Measurements from ENCODE around the gene TDRKH. TPM values are rescaled to one million over a fixed set of nuclear protein-coding genes. Genes with fewer than 3 reads are reported as not detected.

Gene TDRKH
- 0.38 and 3.6 TPM in 2 replicates for total RNA-seq (2014; rRNA removed; shearing (Covaris generic))
- polyA plus RNA-seq (2016; fragmentation: Nextera tagmentation; extraction: Ambion mirVana), result 1.9 and 2.2 TPM in 2 replicates

GRCh38 chr1:151790071-151790939 is at the start of gene TDRKH:
Gene TDRKH (minus strand): TSS chr1:151790500. CDS start chr1:151783022, 7,478 bp downstream.
- H3K9me3 ChIP-seq (ENCODE audit: low read depth), result no peaks in the 10 kb centered on the region
- no peaks in the 10 kb centered on the region for H3K9me2 ChIP-seq (ENCODE audit: insufficient read depth)
- in situ Hi-C loops (cut with MboI), result no loop called here
- peak within 1 kb of the TSS; percentile 55 for H3K9ac ChIP-seq
- 0 to 2% methylated on average over 41 to 56 of the region's 58 CpGs for WGBS, 2 experiments (ENCODE audit: low coverage in 1 of 2, low lambda C conversion rate in 2 of 2, missing lambda C conversion rate in 2 of 2)
- no peaks in the 10 kb centered on the region for H4K20me1 ChIP-seq (ENCODE audit: insufficient read depth)
- H3K27ac ChIP-seq, result no peak within 1 kb of the TSS
- H3K27me3 ChIP-seq (replicated peaks; ENCODE audit: insufficient read depth), result peaks cover 6% of the 10 kb centered on the region
- no peaks in the 10 kb centered on the region for H3F3A ChIP-seq (ENCODE audit: insufficient read depth)
- H2AFZ ChIP-seq, result peak within 1 kb of the TSS; percentile 93
- DNase-seq, result peak; percentile 99
- no peaks in the 10 kb centered on the region for H3K36me3 ChIP-seq (ENCODE audit: low read depth)
- H3K79me2 ChIP-seq (ENCODE audit: insufficient read depth), result no peaks in the 10 kb centered on the region
- H3K4me2 ChIP-seq (ENCODE audit: unreplicated experiment), result peak within 1 kb of the TSS; percentile 77
- TF ChIP-seq EZH2phosphoT487 (IDR thresholded peaks at IDR 0.05; ENCODE audit: insufficient read depth, low read depth) (no peak), EZH2 (IDR thresholded peaks at IDR 0.05; ENCODE audit: insufficient read depth, poor library complexity, severe bottlenecking) (no peak)
- H3K4me1 ChIP-seq (ENCODE audit: insufficient read depth), result 0 out of 2 replicates have a peak, but pooled peaks cover 3% of the 10 kb centered on the region
- peak within 1 kb of the TSS; percentile 81 for H3K4me3 ChIP-seq

GRCh38 chr1:151839457-151840403 is 49.4 kb upstream of the TDRKH start, which contains the start of gene C2CD4D:
Gene C2CD4D (minus strand): TSS chr1:151839820. CDS start chr1:151838989, 831 bp downstream.
- H3K9ac ChIP-seq, result 0 out of 2 replicates have a peak within 1 kb of the TSS, but pooled peaks have one; percentile 6
- 53 to 56% methylated on average over 41 to 47 of the region's 47 CpGs for WGBS, 2 experiments (ENCODE audit: low coverage in 1 of 2, low lambda C conversion rate in 2 of 2, missing lambda C conversion rate in 2 of 2)
- H3K79me2 ChIP-seq (ENCODE audit: insufficient read depth), result no peaks in the 10 kb centered on the region
- H3K4me1 ChIP-seq (ENCODE audit: insufficient read depth), result no peaks in the 10 kb centered on the region
- in situ Hi-C loops (cut with MboI), result no loop called here
- TF ChIP-seq EZH2phosphoT487 (IDR thresholded peaks at IDR 0.05; ENCODE audit: insufficient read depth, low read depth), result no peak
- H3K27me3 ChIP-seq (replicated peaks; ENCODE audit: insufficient read depth), result peaks cover 21% of the 10 kb centered on the region
- H2AFZ ChIP-seq, result peak within 1 kb of the TSS; percentile 70
- no peak for DNase-seq
- H3F3A ChIP-seq (ENCODE audit: insufficient read depth), result peaks cover 11% of the 10 kb centered on the region; the same call in 1 of the 2 replicates
- no peaks in the 10 kb centered on the region for H3K9me2 ChIP-seq (ENCODE audit: insufficient read depth)
- H3K4me3 ChIP-seq, result peak within 1 kb of the TSS; percentile 55
- H3K36me3 ChIP-seq (ENCODE audit: low read depth), result no peaks in the 10 kb centered on the region
- H3K27ac ChIP-seq, result no peak within 1 kb of the TSS
- peak within 1 kb of the TSS; percentile 55 for H3K4me2 ChIP-seq (ENCODE audit: unreplicated experiment)
- H3K9me3 ChIP-seq (ENCODE audit: low read depth), result no peaks in the 10 kb centered on the region
- no peaks in the 10 kb centered on the region for H4K20me1 ChIP-seq (ENCODE audit: insufficient read depth)

GRCh38 chr1:151839082-151839412 is 48.7 kb upstream of the TDRKH start:
- Histone ChIP-seq H4K20me1 (ENCODE audit: insufficient read depth) (no peaks in the 10 kb centered on the region), H3K9me2 (ENCODE audit: insufficient read depth) (no peaks in the 10 kb centered on the region), H3F3A (ENCODE audit: insufficient read depth) (peaks cover 11% of the 10 kb centered on the region; the same call in 1 of the 2 replicates), H3K27me3 (replicated peaks; ENCODE audit: insufficient read depth) (peaks cover 21% of the 10 kb centered on the region), H3K4me3 (peak overlapping the region; percentile 55), H3K36me3 (ENCODE audit: low read depth) (no peaks in the 10 kb centered on the region), H3K9me3 (ENCODE audit: low read depth) (no peaks in the 10 kb centered on the region), H3K9ac (no peak overlapping the region), H3K4me1 (ENCODE audit: insufficient read depth) (no peaks in the 10 kb centered on the region), H3K4me2 (ENCODE audit: unreplicated experiment) (peak overlapping the region; percentile 55), H3K79me2 (ENCODE audit: insufficient read depth) (no peaks in the 10 kb centered on the region), H3K27ac (no peak overlapping the region), H2AFZ (peak overlapping the region; percentile 70)
- DNase-seq, result no peak
- TF ChIP-seq EZH2 (IDR thresholded peaks at IDR 0.05; ENCODE audit: insufficient read depth, poor library complexity, severe bottlenecking) (peak; percentile 89), EZH2phosphoT487 (IDR thresholded peaks at IDR 0.05; ENCODE audit: insufficient read depth, low read depth) (no peak)
- WGBS, 2 experiments (ENCODE audit: low coverage in 1 of 2, low lambda C conversion rate in 2 of 2, missing lambda C conversion rate in 2 of 2), result 10 to 15% methylated on average over 16 of the region's 16 CpGs
- in situ Hi-C loops (cut with MboI), result no loop called here

All from GM23248 (cell line).